SH-SY5Y (cell line): ENCODE data around the gene SPTB.

Source experiments
- GATA2 ChIP-seq: IDR thresholded peaks from 2 replicates; pipeline ENCODE4 v1.6.1; 2011; ENCODE audit warnings: mild to moderate bottlenecking, low read depth, low read length
- GATA3 ChIP-seq: IDR thresholded peaks from 2 replicates; pipeline ENCODE4 v1.6.1; 2011; ENCODE audit warnings: low read depth, mild to moderate bottlenecking, low read length, moderate library complexity

DNA sequence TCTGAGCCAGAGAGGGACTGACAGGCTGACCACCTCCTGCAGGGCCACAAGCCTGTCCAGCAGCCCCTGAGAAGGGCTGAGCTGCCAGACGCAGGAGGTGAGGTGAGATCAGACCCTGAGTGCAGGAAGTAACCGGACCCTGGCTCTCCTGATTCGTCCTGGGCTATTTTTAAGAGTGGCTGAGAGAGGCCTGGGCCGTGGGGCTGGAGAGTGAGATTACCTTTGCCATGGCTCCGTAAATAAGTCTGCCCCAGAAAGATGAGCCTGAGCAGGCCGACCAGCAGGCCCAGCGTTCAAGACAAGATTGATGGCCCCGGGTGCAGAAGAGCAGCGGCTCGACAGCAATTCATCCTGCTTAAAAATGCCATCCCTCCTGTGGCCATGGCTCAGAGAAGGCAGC lies 54.2 kb downstream of the SPTB start:
- TF ChIP-seq GATA2 (no peak), GATA3 (no peak)
